Esophagus muscularis mucosa (tissue), 4 donors: Measurements from ENCODE around the gene VTI1A. TPM values are rescaled to one million over a fixed set of nuclear protein-coding genes. Genes with fewer than 3 reads are reported as not detected.

Experiments
- DNase-seq: peaks from one replicate; pipeline ENCODE4 v3.0.0-alpha.2; 2017; ENCODE audit errors: extremely low spot score
- H3K27ac ChIP-seq, 4 donors: fragments of 200-600 bp; sonication (generic); replicated peaks in 1 of 4; 1 replicate in 3 of 4; 2 replicates in 1 of 4; pipeline ENCODE4 v1.5.1; 2016 to 2019; ENCODE audit warnings: mild to moderate bottlenecking in 1 of 4
- H3K27me3 ChIP-seq, 4 donors: fragments of 200-600 bp; sonication (generic); one replicate each; pipeline versions ENCODE4 v1.5.1 to v1.6.0; 2016 to 2019
- H3K36me3 ChIP-seq, 4 donors: fragments of 200-600 bp; sonication (generic); one replicate each; pipeline ENCODE4 v1.5.1; 2016 to 2019
- H3K4me1 ChIP-seq, 4 donors: fragments of 200-600 bp; sonication (generic); one replicate each; pipeline ENCODE4 v1.5.1; 2016 to 2019
- H3K4me3 ChIP-seq, 4 donors: fragments of 200-600 bp; sonication (generic); 1 replicate in 2 of 4; 2 replicates in 2 of 4; pipeline ENCODE4 v1.5.1; 2016 to 2019; ENCODE audit warnings: mild to moderate bottlenecking in 4 of 4, moderate library complexity in 1 of 4
- H3K9me3 ChIP-seq, 4 donors: fragments of 200-600 bp; sonication (generic); 1 replicate in 3 of 4; 2 replicates in 1 of 4; pipeline ENCODE4 v1.5.1; 2016 to 2019
- CTCF ChIP-seq, 3 experiments: fragments of 200-600 bp in 2 of 3; fragments of 450-650 bp in 1 of 3; sonication (generic) in 2 of 3; IDR thresholded peaks; one replicate each; pipeline ENCODE4 v1.5.1; 2017 to 2019; ENCODE audit warnings: antibody characterized with exemption in 3 of 3, mild to moderate bottlenecking in 2 of 3, moderate library complexity in 1 of 3
- EP300 ChIP-seq: sonication (generic); formaldehyde crosslinking; IDR thresholded peaks from one replicate; pipeline ENCODE4 v1.6.1; 2017; ENCODE audit warnings: antibody characterized with exemption
- POLR2A ChIP-seq: fragments of 450-650 bp; IDR thresholded peaks from one replicate; pipeline ENCODE4 v1.6.1; 2017; ENCODE audit warnings: antibody characterized with exemption, moderate library complexity, mild to moderate bottlenecking, low read depth
- POLR2AphosphoS5 ChIP-seq, 2 donors: sonication (generic); formaldehyde crosslinking; IDR thresholded peaks; one replicate each; pipeline ENCODE4 v1.6.1; 2017; ENCODE audit warnings: antibody characterized with exemption in 2 of 2
- WGBS: methylation state at CpG from one replicate; pipeline ENCODE4 v1.1.5; 2018; 5-methylcytosine and 5-hydroxymethylcytosine counted together
- intact Hi-C: fragments of 100-400 bp; cut with DNase I; formaldehyde crosslinking; loops from one replicate; pipeline ENCODE4 v1.15.1; 2023
- total RNA-seq, 4 donors: library from RNA; depleted of rRNA; stranded (reverse); fragments of >200 nt; gene quantifications; one replicate each; pipeline versions ENCODE4 v1.1.0 to v1.2.1, GENCODE V29; 2016

Gene VTI1A
- total RNA-seq, 4 donors from 2014 or later = 27.6 to 42.7 (median 33.8) TPM

GRCh38 chr10:112643600-112644264 is 196.7 kb downstream of the VTI1A start:
- DNase-seq = no peak
- no peaks in the 10 kb centered on the region for H3K4me1 ChIP-seq
- no peak overlapping the region for H3K27ac ChIP-seq
- 93% methylated on average over 7 of the region's 7 CpGs for WGBS
- no peaks in the 10 kb centered on the region for H3K27me3 ChIP-seq
- TF ChIP-seq EP300 (no peak), CTCF (IDR thresholded peaks at IDR 0.05) (no peak), POLR2A (no peak), POLR2AphosphoS5 (IDR thresholded peaks at IDR 0.05) (no peak)
- intact Hi-C loops = no loop called here
- no peak overlapping the region for H3K4me3 ChIP-seq
- H3K9me3 ChIP-seq = no peaks in the 10 kb centered on the region
- H3K36me3 ChIP-seq = no peaks in the 10 kb centered on the region

- Histone ChIP-seq H3K27me3 (no peaks in the 10 kb centered on the region), H3K4me1 (no peaks in the 10 kb centered on the region), H3K36me3 (no peaks in the 10 kb centered on the region), H3K9me3 (no peaks in the 10 kb centered on the region), H3K4me3 (no peak overlapping the region), H3K27ac (no peak overlapping the region)
- no peak for DNase-seq
- TF ChIP-seq POLR2A = no peak
- no peak for TF ChIP-seq EP300
- TF ChIP-seq CTCF (IDR thresholded peaks at IDR 0.05) = no peak
- no peak for TF ChIP-seq POLR2AphosphoS5 (IDR thresholded peaks at IDR 0.05)
- intact Hi-C loops = no loop called here
- WGBS = 91% methylated on average over 2 of the region's 2 CpGs
These were observed 197.2 kb downstream of the VTI1A start for GRCh38 chr10:112644265-112644645.

GRCh38 chr10:112649006-112649821 is 202.2 kb downstream of the VTI1A start:
- no peak for TF ChIP-seq POLR2AphosphoS5 (IDR thresholded peaks at IDR 0.05)
- no peak for TF ChIP-seq EP300
- TF ChIP-seq POLR2A = no peak
- TF ChIP-seq CTCF (IDR thresholded peaks at IDR 0.05) = no peak
- H3K9me3 ChIP-seq = no peaks in the 10 kb centered on the region
- DNase-seq = no peak
- H3K4me3 ChIP-seq = no peak overlapping the region
- no peaks in the 10 kb centered on the region for H3K4me1 ChIP-seq
- 92% methylated on average over 4 of the region's 4 CpGs for WGBS
- H3K27me3 ChIP-seq = no peaks in the 10 kb centered on the region
- intact Hi-C loops = no loop called here
- H3K36me3 ChIP-seq = no peaks in the 10 kb centered on the region
- no peak overlapping the region for H3K27ac ChIP-seq

GRCh38 chr10:112649822-112650152 is 202.8 kb downstream of the VTI1A start:
- no peaks in the 10 kb centered on the region for H3K27me3 ChIP-seq
- H3K9me3 ChIP-seq = no peaks in the 10 kb centered on the region
- DNase-seq = no peak
- WGBS = 97% methylated on average over 4 of the region's 4 CpGs
- no peak overlapping the region for H3K4me3 ChIP-seq
- H3K36me3 ChIP-seq = no peaks in the 10 kb centered on the region
- TF ChIP-seq POLR2AphosphoS5 (IDR thresholded peaks at IDR 0.05) = no peak
- no peak for TF ChIP-seq CTCF (IDR thresholded peaks at IDR 0.05)
- no peak for TF ChIP-seq POLR2A
- no peak for TF ChIP-seq EP300
- H3K27ac ChIP-seq = no peak overlapping the region
- H3K4me1 ChIP-seq = no peaks in the 10 kb centered on the region
- intact Hi-C loops = no loop called here
